CD4-positive, CD25-positive, alpha-beta regulatory T cell (primary cell): ENCODE measurements around the gene DHRS4L2. TPM values are rescaled to one million over a fixed set of nuclear protein-coding genes. Genes with fewer than 3 reads are reported as not detected.
"Not testable (repeated sequence)": the region's sequence is repeated elsewhere in the genome, so short reads cannot be mapped to it uniquely, and the experiment has no call there.

ENCODE experiments used
- ATAC-seq, 2 donors: fragments of 150-1000 bp; cut with Tn5 transposase; one replicate each; pipeline ENCODE4 v1.10.0; 2021; ENCODE audit warnings: low read depth in 2 of 2, moderate number of reproducible peaks in 2 of 2, moderate library complexity in 1 of 2
- DNase-seq, 3 donors: peaks; one replicate each; pipeline versions ENCODE4 v3.0.0 to v3.0.0-alpha.2; 2012 to 2022; ENCODE audit warnings: mixed read lengths in 1 of 3
- H3K27ac ChIP-seq: one replicate; pipeline ENCODE4 v1.7.0; 2013; ENCODE audit warnings: mild to moderate bottlenecking, low read length; ENCODE audit not compliant: insufficient read depth, poor library complexity, severe bottlenecking
- H3K27me3 ChIP-seq: one replicate; pipeline ENCODE4 v1.7.0; 2013; ENCODE audit warnings: low read length; ENCODE audit not compliant: control insufficient read depth, insufficient read depth
- H3K36me3 ChIP-seq: one replicate; pipeline ENCODE4 v1.7.0; 2013; ENCODE audit warnings: mild to moderate bottlenecking, low read length, moderate library complexity; ENCODE audit not compliant: control insufficient read depth, insufficient read depth
- H3K4me1 ChIP-seq: 2 replicates; pipeline ENCODE4 v1.7.0; 2013; ENCODE audit warnings: mild to moderate bottlenecking, low read length; ENCODE audit not compliant: insufficient read depth, control insufficient read depth, poor library complexity, severe bottlenecking
- H3K4me3 ChIP-seq: one replicate; pipeline ENCODE4 v1.7.0; 2013; ENCODE audit warnings: low read depth, mild to moderate bottlenecking, low read length, moderate library complexity
- H3K9me3 ChIP-seq, 2 experiments: 1 replicate in 1 of 2; 2 replicates in 1 of 2; pipeline ENCODE4 v1.7.0; 2013; ENCODE audit warnings: low read length in 2 of 2, mild to moderate bottlenecking in 1 of 2, moderate library complexity in 1 of 2; ENCODE audit not compliant: control insufficient read depth in 2 of 2
- H3K27ac Mint-ChIP-seq, 3 donors: one replicate each; pipeline ENCODE4 v1.8.0; 2020 to 2022; ENCODE audit warnings: mild to moderate bottlenecking in 3 of 3, mixed read lengths in 3 of 3, moderate library complexity in 2 of 3
- H3K27me3 Mint-ChIP-seq: one replicate; pipeline ENCODE4 v1.8.0; 2022; ENCODE audit warnings: mild to moderate bottlenecking, mixed read lengths
- H3K36me3 Mint-ChIP-seq: one replicate; pipeline ENCODE4 v1.8.0; 2020; ENCODE audit warnings: mixed read lengths
- H3K4me1 Mint-ChIP-seq, 4 donors: one replicate each; pipeline ENCODE4 v1.8.0; 2020 to 2022; ENCODE audit warnings: mixed read lengths in 4 of 4, mild to moderate bottlenecking in 1 of 4
- H3K4me3 Mint-ChIP-seq, 4 donors: one replicate each; pipeline ENCODE4 v1.8.0; 2020 to 2022; ENCODE audit warnings: mild to moderate bottlenecking in 4 of 4, mixed read lengths in 4 of 4, moderate library complexity in 3 of 4
- H3K9me3 Mint-ChIP-seq, 7 donors: one replicate each; pipeline ENCODE4 v1.8.0; 2020 to 2022; ENCODE audit warnings: mixed read lengths in 7 of 7, mild to moderate bottlenecking in 3 of 7, moderate library complexity in 2 of 7
- polyA plus RNA-seq, 4 donors: library from polyadenylated mRNA; unstranded; fragments of 300-500 nt; fragmentation: Illumina TruSeq; gene quantifications; one replicate each; pipeline ENCODE4 v1.2.3, GENCODE V29; 2021
- total RNA-seq: library from RNA; stranded (reverse); gene quantifications from one replicate; pipeline ENCODE4 v1.2.3, GENCODE V29; 2022

DHRS4L2 gene
- total and polyA plus RNA-seq, 5 donors from 2014 or later, result 13.4 to 22.0 (median 17.1) TPM

GRCh38 chr14:24031331-24031730 is 42.6 kb downstream of the DHRS4L2 start:
- DNase-seq, H3K27ac ChIP-seq, H3K4me1 Mint-ChIP-seq, H3K4me1 ChIP-seq, H3K4me3 ChIP-seq, H3K4me3 Mint-ChIP-seq, ATAC-seq, H3K36me3 ChIP-seq, H3K27ac Mint-ChIP-seq, H3K27me3 ChIP-seq, H3K36me3 Mint-ChIP-seq: not testable (repeated sequence)
- peaks cover 6 to 12% of the 10 kb centered on the region in 2 experiments for H3K9me3 ChIP-seq
- Mint-ChIP-seq H3K9me3 (peaks cover 0 to 29% (median 7%) of the 10 kb centered on the region in 7 donors), H3K27me3 (peaks cover 22% of the 10 kb centered on the region)

GRCh38 chr14:24032727-24033418 is 44.1 kb downstream of the DHRS4L2 start:
- Mint-ChIP-seq H3K9me3 (peaks cover 0 to 26% (median 6%) of the 10 kb centered on the region in 7 donors), H3K36me3 (no peaks in the 10 kb centered on the region), H3K4me3 (peak overlapping the region in 1 of 4 donors; percentile 8), H3K27me3 (peaks cover 12% of the 10 kb centered on the region), H3K4me1 (peaks cover 0 to 12% (median 6%) of the 10 kb centered on the region in 4 donors), H3K27ac (no peak overlapping the region)
- Histone ChIP-seq H3K9me3 (peaks cover 6 to 12% of the 10 kb centered on the region in 2 experiments), H3K4me1 (peaks cover 3% of the 10 kb centered on the region), H3K27me3 (no peaks in the 10 kb centered on the region), H3K27ac (no peak overlapping the region), H3K36me3 (no peaks in the 10 kb centered on the region), H3K4me3 (no peak overlapping the region)
- no peak for DNase-seq
- no peak for ATAC-seq

- peak in 1 of 2 donors; percentile 7 for ATAC-seq
- H3K27me3 Mint-ChIP-seq, H3K4me3 ChIP-seq: not testable (repeated sequence)
Observed at GRCh38 chr14:24035769-24036168, 47.0 kb downstream of the DHRS4L2 start.

GRCh38 chr14:24036169-24036962 is 47.6 kb downstream of the DHRS4L2 start:
- Mint-ChIP-seq H3K27ac (peak overlapping the region; percentile 82 to 99 (median 95)), H3K27me3 (peaks cover 8% of the 10 kb centered on the region), H3K4me3 (peak overlapping the region; percentile 93 to 100 (median 93)), H3K4me1 (peaks cover 0 to 12% (median 6%) of the 10 kb centered on the region in 4 donors), H3K9me3 (peaks cover 0 to 17% (median 3%) of the 10 kb centered on the region in 7 donors), H3K36me3 (no peaks in the 10 kb centered on the region)
- peak overlapping the region; percentile 14 for H3K27ac ChIP-seq
- ATAC-seq (peak; percentile 77 to 82), DNase-seq (peak; percentile 50 to 71 (median 50))
- H3K4me3 ChIP-seq, result peak overlapping the region; percentile 48
- no peaks in the 10 kb centered on the region for H3K27me3 ChIP-seq
- H3K9me3 ChIP-seq, result peaks cover 6 to 12% of the 10 kb centered on the region in 2 experiments
- peaks cover 3% of the 10 kb centered on the region for H3K4me1 ChIP-seq
- no peaks in the 10 kb centered on the region for H3K36me3 ChIP-seq

More at GRCh38 chr14:24035769-24036168, 47.0 kb downstream of the DHRS4L2 start:
- H3K27ac Mint-ChIP-seq, result peak overlapping the region in 1 of 3 donors; percentile 95
- not testable (repeated sequence) for H3K27ac ChIP-seq, H3K4me1 ChIP-seq, DNase-seq, H3K27me3 ChIP-seq, H3K36me3 Mint-ChIP-seq, H3K36me3 ChIP-seq
- H3K4me3 Mint-ChIP-seq, result peak overlapping the region; percentile 58 to 100 (median 86)
- peaks cover 6 to 12% of the 10 kb centered on the region in 2 experiments for H3K9me3 ChIP-seq
- peaks cover 0 to 23% (median 5%) of the 10 kb centered on the region in 7 donors for H3K9me3 Mint-ChIP-seq
- peaks cover 0 to 12% (median 6%) of the 10 kb centered on the region in 4 donors for H3K4me1 Mint-ChIP-seq

- H3K27ac Mint-ChIP-seq, result peak overlapping the region; percentile 82 to 99 (median 95)
- H3K9me3 Mint-ChIP-seq, result peaks cover 0 to 11% (median 3%) of the 10 kb centered on the region in 7 donors
- H3K27ac ChIP-seq, H3K4me1 ChIP-seq, H3K36me3 Mint-ChIP-seq, ATAC-seq, H3K36me3 ChIP-seq, DNase-seq, H3K27me3 ChIP-seq: not testable (repeated sequence)
- peaks cover 3 to 11% of the 10 kb centered on the region in 2 experiments for H3K9me3 ChIP-seq
- peaks cover 15% of the 10 kb centered on the region for H3K27me3 Mint-ChIP-seq
- H3K4me3 Mint-ChIP-seq, result peak overlapping the region; percentile 93 to 100 (median 93)
- peaks cover 0 to 12% (median 6%) of the 10 kb centered on the region in 4 donors for H3K4me1 Mint-ChIP-seq
- H3K4me3 ChIP-seq, result peak overlapping the region; percentile 48
Observed at GRCh38 chr14:24036963-24037657, 48.4 kb downstream of the DHRS4L2 start.

- Mint-ChIP-seq H3K9me3 (peaks cover 0 to 6% (median 0%) of the 10 kb centered on the region in 7 donors), H3K4me1 (peaks cover 0 to 12% (median 6%) of the 10 kb centered on the region in 4 donors), H3K27ac (no peak overlapping the region), H3K4me3 (no peak overlapping the region), H3K27me3 (peaks cover 20% of the 10 kb centered on the region), H3K36me3 (no peaks in the 10 kb centered on the region)
- H3K36me3 ChIP-seq, result no peaks in the 10 kb centered on the region
- H3K4me1 ChIP-seq, result peaks cover 3% of the 10 kb centered on the region
- no peak for ATAC-seq
- peaks cover 2 to 6% of the 10 kb centered on the region in 2 experiments for H3K9me3 ChIP-seq
- no peaks in the 10 kb centered on the region for H3K27me3 ChIP-seq
- no peak for DNase-seq
- H3K27ac ChIP-seq, result no peak overlapping the region
- no peak overlapping the region for H3K4me3 ChIP-seq
Observed at GRCh38 chr14:24037658-24038037, 48.9 kb downstream of the DHRS4L2 start.

- H3K27ac ChIP-seq, result no peak overlapping the region
- H3K4me3 Mint-ChIP-seq, result no peak overlapping the region
- H3K9me3 ChIP-seq, result no peaks in the 10 kb centered on the region
- H3K27ac Mint-ChIP-seq, result no peak overlapping the region
- H3K4me1 Mint-ChIP-seq, result peaks cover 0 to 12% (median 6%) of the 10 kb centered on the region in 4 donors
- no peaks in the 10 kb centered on the region for H3K36me3 ChIP-seq
- no peaks in the 10 kb centered on the region for H3K27me3 ChIP-seq
- peaks cover 3% of the 10 kb centered on the region for H3K4me1 ChIP-seq
- peaks cover 15% of the 10 kb centered on the region for H3K27me3 Mint-ChIP-seq
- no peak for ATAC-seq
- peaks cover 0 to 6% (median 0%) of the 10 kb centered on the region in 7 donors for H3K9me3 Mint-ChIP-seq
- H3K36me3 Mint-ChIP-seq, result no peaks in the 10 kb centered on the region
- no peak overlapping the region for H3K4me3 ChIP-seq
- no peak for DNase-seq
Observed at GRCh38 chr14:24038686-24039085, 50.0 kb downstream of the DHRS4L2 start.
